HG03135 (cell line): Measurements from ENCODE around the gene ZNFX1.
"Not testable (repeated sequence)": the region's sequence is repeated elsewhere in the genome, so short reads cannot be mapped to it uniquely, and the experiment has no call there.

ENCODE experiments used
- ATAC-seq: cut with Tn5 transposase; IDR thresholded peaks from one replicate; pipeline ENCODE4 v1.9.1; 2021; ENCODE audit warnings: mild to moderate bottlenecking, moderate library complexity; ENCODE audit not compliant: unreplicated experiment

Gene ZNFX1

GRCh38 chr20:49278036-49278817 lies at the start of gene ZNFX1:
Gene ZNFX1 (minus strand): TSS chr20:49278057. CDS start chr20:49275839, 2,218 bp downstream.
- ATAC-seq = peak; percentile 82

GRCh38 chr20:49326026-49326425 lies 48.2 kb upstream of the ZNFX1 start:
- no peak for ATAC-seq

DNA sequence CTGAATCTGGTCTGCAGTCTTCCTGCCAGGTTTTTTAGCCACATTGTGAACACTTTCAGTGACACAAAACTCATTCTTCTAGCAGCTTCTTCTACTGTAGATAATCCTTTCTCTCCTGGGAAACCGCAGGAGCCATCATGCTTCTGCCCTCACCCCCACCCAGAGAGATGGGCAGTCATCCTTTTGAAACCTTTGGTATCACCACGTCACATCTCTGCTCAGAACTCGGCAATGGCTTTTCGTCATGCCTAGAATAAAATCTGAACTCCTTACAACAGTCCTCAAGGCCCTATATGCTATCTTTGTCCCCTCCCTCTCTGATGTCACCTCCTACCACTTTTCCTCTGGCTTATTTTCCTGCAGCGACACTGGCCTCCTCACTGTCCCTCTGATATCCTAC lies 46.4 kb upstream of the ZNFX1 start:
- ATAC-seq = no peak

DNA sequence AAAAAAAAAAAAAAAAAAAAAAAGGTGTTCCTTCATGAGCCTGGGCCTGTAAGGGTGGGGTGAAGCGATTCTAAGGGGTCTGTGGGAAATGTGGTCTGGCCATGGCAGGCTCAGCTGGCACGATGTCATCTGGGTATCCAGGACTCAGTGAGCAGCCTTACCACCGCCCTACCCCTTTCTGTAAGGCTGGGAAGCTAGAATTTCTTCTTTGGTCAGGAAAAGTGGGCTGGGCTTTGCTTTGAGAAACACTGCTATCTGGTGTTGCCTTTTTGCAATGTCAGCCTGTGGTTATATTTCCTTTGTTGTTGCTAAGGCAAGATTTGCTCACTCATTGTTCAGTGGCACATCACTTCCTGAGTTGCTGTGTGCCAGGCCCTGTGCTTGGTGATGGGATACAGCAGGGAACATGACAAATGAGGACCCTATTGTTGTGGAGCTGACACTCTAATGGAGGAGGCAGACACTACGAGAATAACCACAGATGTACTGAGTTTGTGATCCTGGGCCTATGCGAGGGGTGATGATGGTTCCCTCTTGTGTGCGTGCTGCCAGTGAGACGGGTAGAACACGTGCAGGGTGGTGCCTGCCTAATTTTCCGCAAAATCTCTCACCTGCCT lies 45.9 kb upstream of the ZNFX1 start:
- ATAC-seq = no peak

- ATAC-seq = no peak
Observed at GRCh38 chr20:49320460-49320859, 42.6 kb upstream of the ZNFX1 start.

GRCh38 chr20:49319208-49319809 lies 41.5 kb upstream of the ZNFX1 start:
- ATAC-seq = no peak

DNA sequence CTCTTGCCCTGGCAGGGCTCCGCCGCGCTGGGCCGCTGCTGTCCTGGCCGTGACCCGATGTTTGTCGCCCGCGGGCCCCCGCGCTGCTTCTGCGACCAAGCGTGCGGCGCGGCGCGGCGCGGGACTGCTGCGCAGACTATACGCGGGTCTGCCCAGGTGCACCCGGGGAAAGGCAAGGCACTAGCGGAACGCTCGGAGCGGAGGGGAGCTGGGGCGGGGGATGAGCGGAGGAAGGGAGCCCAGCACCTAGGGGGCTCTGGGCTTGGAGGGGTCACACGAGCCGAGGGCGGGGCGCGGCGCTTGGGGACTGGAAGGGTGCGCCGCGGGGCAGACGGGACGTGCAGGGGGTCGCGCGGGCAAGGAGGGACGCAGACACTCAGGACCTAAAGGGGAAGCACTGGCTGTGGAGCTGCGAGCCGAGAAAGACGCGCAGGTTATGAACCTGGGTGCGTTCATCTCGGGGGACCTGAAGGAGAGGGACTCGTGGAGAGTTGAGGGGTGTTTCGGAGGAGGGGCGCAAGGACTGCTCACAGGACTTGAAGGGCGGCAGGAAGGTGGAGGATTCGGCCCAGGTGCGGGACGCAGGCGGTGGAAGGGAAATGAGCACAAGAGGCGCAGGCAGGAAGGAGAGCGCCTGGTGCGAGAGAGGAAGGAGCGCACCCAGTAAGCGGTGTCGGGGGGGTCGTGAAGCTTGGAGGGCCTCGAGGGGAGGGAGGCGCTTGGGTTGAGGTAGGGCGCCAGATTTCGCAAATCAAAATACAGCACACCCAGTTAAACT lies 40.8 kb upstream of the ZNFX1 start:
- ATAC-seq = no peak

DNA sequence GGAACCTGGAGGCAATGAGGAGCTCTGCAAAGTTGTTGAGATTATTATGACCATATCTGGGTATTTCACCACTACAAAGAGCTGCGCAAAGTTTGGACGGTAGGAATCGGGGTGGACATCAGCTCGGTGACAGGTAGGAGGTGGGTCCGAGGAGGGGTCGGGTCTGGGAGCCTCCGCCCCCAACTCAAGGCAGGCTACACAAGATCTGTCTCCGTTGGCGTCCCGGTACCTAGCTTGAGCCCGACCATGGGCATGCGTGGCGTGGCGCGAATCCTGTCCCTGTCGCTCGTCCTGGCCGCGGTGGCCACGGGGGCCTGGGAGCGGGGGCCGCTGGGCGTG lies 40.2 kb upstream of the ZNFX1 start:
- ATAC-seq = no peak

DNA sequence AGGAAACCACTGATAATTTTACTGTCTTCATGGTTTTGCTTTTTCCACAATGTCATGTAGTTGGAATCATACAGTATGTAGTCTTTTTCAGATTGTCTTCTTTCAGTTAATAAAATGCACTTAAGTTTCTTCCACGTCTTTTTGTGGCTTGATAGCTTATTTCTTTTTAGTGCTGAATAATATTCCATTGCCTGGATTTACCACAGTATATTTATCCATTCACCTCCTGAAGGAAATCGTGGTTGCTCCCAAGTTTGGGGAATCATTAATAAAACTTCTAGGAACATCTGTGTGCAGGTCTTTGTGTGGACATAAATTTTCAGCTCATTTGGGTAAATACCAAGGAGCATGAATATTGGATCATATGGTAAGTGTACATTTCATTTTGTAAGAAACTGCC lies 38.8 kb upstream of the ZNFX1 start:
- no peak for ATAC-seq

GRCh38 chr20:49315580-49315979 lies 37.7 kb upstream of the ZNFX1 start:
- no peak for ATAC-seq

- ATAC-seq = not testable (repeated sequence)
Observed at GRCh38 chr20:49314052-49314451, 36.2 kb upstream of the ZNFX1 start.

- no peak for ATAC-seq
Observed at GRCh38 chr20:49313283-49313682, 35.4 kb upstream of the ZNFX1 start.

GRCh38 chr20:49312661-49313060 lies 34.8 kb upstream of the ZNFX1 start:
- no peak for ATAC-seq

GRCh38 chr20:49310705-49311104 lies 32.8 kb upstream of the ZNFX1 start:
- no peak for ATAC-seq

GRCh38 chr20:49308875-49309274 lies 31.0 kb upstream of the ZNFX1 start:
- ATAC-seq = no peak

GRCh38 chr20:49306903-49307620 lies 29.2 kb upstream of the ZNFX1 start:
- no peak for ATAC-seq

- no peak for ATAC-seq
Observed at GRCh38 chr20:49303065-49303552, 25.3 kb upstream of the ZNFX1 start.

- no peak for ATAC-seq
Observed at GRCh38 chr20:49297605-49298530, 20.0 kb upstream of the ZNFX1 start.

DNA sequence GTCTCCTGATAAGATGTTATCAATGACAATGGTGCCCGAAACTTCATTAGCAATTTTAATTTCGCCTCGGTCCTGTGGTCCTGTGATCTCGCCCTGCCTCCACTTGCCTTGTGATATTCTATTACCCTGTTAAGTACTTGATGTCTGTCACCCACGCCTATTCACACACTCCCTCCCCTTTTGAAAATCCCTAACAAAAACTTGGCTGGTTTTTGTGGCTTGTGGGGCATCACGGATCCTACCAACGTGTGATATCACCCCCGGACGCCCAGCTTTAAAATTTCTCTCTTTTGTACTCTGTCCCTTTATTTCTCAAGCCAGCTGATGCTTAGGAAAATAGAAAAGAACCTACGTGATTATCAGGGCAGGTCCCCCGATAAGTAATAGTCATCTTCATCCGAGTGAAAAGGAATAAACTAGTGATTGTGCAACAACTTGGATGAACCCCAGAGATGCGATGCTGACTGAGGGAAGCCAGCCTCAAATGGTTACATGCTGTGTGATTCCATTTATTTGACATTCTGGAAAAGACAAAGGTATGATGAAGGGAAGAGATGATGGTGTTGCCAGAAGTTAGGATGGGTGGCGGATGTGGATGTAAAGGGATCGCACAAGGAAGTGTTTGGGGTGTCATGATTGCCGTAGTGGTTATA lies 16.3 kb upstream of the ZNFX1 start:
- ATAC-seq = not testable (repeated sequence)
